ENCODE results near the gene AQP6.

Gene AQP6

GRCh38 chr12:49972641-49973360 lies at the start of gene AQP6:
AQP6 (plus strand) TSS chr12:49972947; CDS start chr12:49973174, 227 bp downstream.
- no peak for DNase-seq

- no peak for DNase-seq
These were observed 49.6 kb upstream of the AQP6 start for GRCh38 chr12:49923035-49923644.

DNA sequence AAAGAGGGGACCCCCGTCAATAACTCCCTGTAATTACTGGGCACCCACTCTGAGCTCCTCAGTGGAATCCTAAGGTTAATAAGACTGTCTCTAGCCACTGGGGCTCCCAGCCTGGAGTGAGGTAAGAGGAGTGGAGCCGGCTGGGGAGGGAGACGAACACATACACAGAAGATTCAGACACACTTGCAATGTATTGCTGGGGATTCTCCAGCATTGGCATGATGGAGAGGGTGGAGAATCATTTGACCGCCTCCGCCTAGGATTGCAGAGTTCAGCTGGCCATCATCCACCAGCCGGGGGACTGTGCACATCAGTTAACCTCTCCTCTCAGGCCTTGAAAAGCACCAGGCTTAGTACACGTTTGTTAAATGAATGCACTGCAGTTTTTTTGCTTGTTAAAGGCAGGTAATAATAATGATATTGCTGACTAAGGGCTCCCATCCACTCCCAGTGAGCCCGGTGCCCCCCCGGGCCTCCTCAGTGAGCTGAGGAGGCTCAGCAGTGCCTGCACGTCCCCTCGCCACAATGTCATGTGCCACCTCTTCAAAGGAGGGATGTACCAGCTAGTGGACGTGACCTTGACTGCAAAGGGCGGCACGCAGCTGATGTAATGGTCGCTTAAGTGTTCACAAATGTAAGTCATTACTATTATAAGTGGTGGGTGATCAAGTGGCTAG lies 48.7 kb upstream of the AQP6 start:
- DNase-seq, result no peak

DNA sequence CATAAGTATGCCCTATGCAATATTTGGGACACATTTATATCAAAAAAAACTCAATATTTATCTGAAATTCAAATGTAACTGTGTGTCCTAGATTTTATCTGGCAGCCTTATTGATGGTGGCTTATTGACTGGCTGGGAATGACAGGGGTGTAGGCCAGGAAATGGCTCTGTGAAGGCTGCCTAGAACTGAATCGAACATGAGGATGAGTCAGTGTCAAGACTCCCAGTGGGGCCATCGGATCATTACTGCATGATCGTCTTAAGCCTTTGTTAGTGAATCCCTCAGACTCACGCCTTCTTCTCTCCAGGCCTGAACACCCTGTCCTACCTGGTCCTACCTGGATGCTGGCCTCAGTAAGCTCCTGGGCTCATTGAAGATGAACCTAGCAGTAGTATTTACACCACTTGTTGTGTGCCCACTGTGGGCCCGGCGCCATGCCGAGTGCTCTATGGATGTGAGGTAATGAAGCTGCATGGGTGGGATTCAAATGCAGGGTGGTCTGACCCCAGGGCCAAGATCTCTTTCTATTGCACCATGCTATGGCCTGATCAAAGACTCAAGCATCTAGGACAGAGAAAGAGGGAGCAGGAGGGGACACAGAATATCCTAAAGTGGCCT lies 48.0 kb upstream of the AQP6 start:
- DNase-seq, result no peak

DNA sequence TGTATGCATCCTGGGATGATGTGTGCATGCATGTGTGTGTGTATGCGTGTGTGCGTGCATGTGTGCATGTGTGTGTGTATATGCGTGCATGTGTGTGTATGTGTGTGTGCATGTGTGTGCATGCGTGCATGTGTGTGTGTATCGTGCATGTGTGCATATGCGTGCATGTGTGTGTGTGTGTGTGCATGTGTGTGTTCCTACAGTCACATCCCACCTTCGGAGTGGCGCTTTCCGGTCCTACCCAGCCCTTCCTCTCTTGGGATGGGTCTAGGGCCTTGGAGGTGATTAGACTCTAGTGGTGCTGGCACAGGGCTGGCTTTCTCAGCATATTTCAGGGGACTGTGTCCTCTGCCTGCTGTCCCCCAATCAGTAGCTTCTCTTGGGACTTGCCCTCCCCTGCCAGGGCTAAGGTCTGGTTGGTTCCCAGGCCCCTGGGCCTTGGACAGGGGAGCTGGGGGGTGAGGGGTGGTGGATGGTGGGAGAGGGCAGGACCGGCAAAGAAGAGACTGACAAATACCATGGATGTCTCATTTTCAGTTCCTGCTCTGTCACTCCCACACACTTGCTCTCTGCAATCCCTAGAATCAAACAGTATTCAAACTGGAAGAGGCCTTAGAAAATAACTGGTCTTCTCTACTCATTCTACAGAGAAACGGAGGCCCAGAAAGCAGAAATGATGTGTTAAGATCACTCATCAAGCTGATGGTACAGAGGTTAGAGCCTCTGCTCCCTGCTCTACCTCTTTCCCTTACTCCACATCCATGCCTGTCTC lies 47.1 kb upstream of the AQP6 start:
- DNase-seq, result no peak

- DNase-seq, result no peak
These were observed 44.3 kb upstream of the AQP6 start for GRCh38 chr12:49928471-49928870.

- DNase-seq, result no peak
These were observed 43.2 kb upstream of the AQP6 start for GRCh38 chr12:49929581-49929980.

GRCh38 chr12:49930515-49931288 lies 42.0 kb upstream of the AQP6 start:
- DNase-seq, result no peak

DNA sequence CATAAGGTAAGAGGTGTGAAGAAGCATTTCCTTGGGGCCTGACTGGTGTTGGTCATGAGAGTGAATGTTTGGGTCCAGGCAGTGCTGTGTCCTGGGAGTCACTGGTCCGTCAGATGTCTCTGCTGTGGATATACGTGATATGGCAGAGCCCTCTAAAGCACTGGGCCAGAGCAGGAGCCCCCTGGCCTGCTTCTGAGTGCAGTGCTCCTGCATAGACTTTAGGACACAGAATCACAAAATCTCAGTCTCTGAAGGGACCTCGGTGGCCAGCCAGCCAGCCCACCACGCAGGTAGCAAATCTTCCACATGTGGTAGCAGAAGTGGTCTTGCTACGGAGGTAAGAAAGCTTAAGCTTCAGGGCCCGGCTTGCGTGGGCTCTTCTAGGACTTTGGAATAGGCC lies 40.7 kb upstream of the AQP6 start:
- DNase-seq, result no peak

GRCh38 chr12:49932533-49933130 lies 40.1 kb upstream of the AQP6 start:
- DNase-seq, result no peak

DNA sequence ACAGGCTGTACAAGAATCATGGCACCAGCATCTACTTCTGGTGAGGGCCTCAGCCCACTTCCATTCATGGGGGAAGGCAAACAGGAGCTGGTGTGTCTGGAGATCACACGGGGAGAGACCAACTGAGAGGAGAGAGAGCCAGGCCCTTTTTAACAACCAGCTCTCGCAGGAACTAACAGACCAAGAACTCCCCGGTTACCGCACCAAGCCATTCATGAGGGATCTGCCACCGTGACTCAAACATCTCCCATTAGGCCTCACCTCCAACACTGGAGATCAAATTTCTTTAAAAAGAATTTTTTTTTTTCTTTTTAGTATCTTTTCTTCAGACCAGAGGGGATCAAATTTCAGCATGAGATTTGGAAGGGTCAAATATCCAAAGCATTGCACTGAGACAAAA lies 39.0 kb upstream of the AQP6 start:
- no peak for DNase-seq

DNA sequence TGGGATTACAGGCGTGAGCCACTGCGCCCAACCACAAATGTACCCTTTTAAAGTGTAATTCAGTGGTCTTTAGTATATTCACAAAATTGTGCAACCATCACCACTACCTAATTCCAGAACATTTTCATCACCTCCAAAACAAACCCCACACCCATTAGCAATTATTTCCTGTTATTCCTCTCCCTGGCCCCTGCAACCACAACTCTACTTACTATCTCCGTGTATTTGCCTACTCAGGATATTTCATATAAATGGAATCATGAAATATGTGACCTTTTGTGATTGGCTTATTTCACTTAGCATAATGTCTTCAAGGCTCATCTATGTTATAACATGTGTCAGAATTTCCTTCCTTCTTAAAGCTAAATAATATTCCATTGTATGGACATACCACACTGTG lies 38.2 kb upstream of the AQP6 start:
- no peak for DNase-seq

GRCh38 chr12:49936925-49937324 lies 35.8 kb upstream of the AQP6 start:
- no peak for DNase-seq

DNA sequence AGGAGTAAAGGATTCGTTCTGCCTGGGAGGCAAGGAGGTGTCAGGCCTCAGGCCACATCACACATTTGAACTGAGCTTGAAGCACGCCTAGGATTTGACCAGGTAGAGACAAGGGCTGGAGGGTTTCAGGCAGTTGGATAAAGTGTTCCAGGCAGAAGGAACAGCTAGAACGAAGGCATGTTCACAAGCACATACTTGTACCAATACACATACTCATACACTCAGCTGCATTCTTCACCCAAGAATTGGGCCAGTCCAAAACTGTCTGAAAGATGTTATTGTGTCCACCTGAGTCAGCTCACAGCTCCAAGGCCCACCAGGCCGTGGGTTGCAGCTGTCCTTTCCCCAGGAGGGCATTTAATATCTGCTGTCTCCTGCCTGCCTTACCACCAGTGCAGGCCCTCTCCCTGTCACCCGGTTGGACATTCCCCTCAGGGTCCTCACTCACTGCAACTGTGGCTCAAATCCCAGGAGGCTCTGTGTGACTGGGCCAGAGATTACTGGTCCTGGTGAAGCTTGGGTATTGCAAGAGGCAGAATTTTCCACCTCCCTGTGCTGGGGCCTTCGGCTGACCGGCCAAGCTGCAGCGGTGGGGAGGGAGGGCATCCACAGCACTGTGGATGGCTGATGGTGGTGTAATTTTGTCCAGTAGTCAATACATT lies 35.0 kb upstream of the AQP6 start:
- DNase-seq, result no peak

- DNase-seq, result no peak
These were observed 33.4 kb upstream of the AQP6 start for GRCh38 chr12:49939307-49939706.

DNA sequence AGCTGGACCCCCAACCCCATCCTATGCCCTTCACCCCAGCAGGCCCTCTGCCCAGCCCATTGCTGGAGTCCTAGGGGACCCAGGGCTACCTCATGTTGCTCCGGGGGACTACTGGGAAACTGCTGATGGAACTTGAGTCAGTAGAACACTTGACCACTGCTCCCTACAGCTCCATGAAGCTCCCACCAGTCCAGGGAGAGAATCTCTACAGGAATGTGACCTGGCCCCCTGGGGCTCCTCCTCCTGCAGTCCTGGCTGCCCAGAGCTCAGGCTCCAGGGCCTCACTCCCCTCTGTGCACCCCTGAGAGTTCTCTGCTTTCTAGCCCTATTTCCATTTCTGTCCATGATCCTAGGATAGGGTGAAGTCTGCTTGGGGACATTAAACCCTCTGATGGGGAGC lies 33.0 kb upstream of the AQP6 start:
- no peak for DNase-seq

- no peak for DNase-seq
These were observed 30.9 kb upstream of the AQP6 start for GRCh38 chr12:49941556-49942511.

GRCh38 chr12:49942512-49942893 lies 30.2 kb upstream of the AQP6 start:
- DNase-seq, result no peak

DNA sequence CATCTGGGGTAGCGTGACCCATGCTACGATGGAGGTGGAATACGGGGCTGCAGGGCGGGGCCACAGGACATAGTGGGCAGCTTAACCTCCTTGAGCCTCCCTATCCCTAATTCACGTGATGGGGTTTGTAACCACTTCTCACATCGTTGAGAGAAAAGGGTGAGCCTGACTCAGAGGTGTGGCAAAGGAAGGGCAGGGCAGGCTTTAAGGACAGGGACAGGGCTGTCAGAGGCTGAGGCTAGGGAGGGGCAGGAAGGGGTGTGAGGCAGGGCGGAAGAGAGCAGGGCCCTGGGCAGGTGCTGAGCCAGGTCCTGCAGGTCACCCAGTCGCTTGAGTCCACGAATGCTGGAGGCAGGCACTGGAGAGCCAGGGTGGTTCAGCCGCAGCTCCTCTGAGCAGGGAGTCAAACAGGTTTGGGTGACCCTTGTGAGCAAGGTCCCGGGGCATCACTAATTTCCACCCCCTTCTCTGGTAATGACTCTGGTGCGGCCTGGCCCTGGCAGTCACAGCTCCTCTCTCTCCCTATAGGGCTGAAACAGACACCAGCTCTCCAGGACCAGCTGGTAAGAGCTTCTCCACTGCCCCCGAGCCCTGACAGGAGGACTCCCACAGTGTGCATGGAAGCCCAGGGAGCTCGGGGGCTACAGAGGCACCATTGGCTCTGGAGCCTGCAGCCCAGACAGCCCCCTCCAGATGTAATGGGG lies 29.7 kb upstream of the AQP6 start:
- DNase-seq, result no peak

DNA sequence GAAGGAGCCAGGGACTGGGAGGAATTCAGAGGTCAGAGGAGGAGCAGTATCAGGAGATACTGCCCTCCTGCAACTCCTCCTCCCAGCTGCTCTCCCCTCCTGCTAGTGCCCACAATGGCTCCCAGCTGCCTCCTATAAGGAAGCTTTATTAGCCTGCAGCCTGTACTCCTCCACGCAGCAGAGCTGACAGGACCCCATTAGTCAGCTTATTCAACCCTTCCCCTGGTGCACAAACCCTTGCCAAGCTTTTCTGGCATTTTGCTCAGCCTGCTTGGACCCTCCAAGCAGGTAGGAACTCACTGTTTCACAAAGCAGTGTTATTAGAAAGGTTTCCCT lies 29.2 kb upstream of the AQP6 start:
- no peak for DNase-seq
